ENCODE results near the gene WASL.

- no peak for TF ChIP-seq CTCF (IDR thresholded peaks at IDR 0.05)
- TF ChIP-seq POLR2A (IDR thresholded peaks at IDR 0.05), result no peak
These were observed 29.5 kb downstream of the WASL start for GRCh38 chr7:123719197-123719721.
